Stimulated activated CD4-positive, alpha-beta T cell treated with anti-CD3 and anti-CD28 coated beads, Interleukin-2, amount 100 ng/mL, for 48 hours (primary cell): ENCODE data around the gene BAZ2A.

Source experiments
- DNase-seq, 2 donors: peaks; one replicate each; pipeline ENCODE4 v3.0.0-alpha.2; 2020

BAZ2A gene

DNA sequence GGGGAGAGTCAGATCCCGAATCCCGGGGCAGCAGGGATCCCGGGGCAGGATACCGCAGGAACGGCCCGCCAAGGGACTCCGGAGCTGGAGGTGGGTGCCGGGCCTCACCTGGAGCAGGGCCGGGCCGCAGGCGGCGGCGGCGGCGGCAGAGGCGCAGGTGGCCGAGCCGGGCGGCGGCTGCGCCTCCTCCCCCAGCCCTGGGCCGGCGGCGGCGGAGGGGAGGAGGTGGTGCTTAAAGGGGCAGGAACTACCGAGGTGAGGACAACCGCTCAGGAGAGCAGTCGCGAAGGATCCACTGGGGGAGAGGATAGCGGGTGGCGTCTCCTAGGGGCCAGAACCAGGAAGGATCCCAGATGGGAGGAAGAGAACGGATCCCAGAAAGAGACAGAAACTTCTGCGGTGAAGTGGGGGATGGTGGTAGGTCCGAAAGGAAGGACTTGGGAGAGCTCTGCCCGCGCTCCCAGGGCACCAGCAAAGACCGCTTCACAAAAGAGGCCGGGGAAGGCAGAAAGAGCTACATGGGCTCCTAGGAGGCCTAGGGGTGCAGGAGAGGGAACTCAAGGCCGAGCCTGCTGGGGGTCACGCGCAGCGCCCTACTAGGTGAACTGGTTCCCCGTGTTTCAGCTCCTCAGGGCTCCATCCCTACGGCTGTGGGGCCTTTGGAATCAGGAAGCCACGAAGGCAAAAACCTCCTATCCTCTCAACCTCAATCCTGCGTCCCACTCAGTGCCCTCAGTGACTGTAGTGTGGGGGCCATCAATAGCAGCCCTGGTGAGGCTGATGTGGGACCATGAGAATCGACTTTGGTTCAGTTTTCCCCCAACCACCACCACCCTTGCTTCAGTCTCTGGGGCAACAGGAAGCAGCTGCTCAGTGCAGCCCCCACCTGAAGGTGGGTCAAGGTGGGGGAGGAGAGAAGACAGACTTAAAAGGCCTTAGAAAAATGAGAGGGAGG lies 5.0 kb upstream of the BAZ2A start:
- peak; percentile 47 to 59 for DNase-seq

- peak in 1 of 2 donors; percentile 13 for DNase-seq
These were observed 4.2 kb upstream of the BAZ2A start for GRCh38 chr12:56634242-56634836.

DNA sequence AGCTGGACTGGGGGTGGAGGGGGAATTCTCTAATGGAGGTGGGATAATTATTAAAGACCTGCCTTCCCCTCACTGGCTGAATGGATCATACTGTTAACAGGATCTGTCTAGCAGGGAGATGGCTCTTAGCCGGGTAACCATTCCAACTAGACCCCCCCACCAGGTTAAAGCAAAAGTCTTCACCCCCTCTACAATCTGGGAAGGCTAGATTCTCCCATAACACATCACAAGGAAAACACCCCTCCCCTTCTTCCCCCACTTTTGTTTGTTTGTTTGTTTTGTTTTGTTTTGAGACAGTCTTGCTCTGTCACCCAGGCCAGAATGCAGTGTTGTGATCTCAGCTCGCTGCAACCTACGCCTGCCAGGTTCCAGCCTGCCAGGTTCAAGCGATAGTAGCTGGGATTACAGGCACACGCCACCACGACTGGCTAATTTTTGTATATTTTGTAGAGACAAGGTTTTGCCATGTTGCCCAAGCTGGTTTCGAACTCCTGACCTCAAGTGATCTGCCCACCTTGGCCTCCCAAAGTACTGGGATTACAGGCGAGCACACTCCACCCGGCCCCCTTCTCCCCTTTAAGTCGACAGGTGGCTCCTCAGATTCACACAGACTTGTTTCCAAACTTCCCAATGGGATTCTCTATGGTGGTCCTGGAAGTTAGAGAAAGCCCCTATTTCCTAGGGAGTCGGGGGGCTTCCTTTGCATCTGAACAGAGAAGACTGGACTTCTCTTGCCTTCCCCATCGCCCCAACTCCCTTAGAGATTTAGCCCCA lies 3.5 kb upstream of the BAZ2A start:
- DNase-seq, result no peak

DNA sequence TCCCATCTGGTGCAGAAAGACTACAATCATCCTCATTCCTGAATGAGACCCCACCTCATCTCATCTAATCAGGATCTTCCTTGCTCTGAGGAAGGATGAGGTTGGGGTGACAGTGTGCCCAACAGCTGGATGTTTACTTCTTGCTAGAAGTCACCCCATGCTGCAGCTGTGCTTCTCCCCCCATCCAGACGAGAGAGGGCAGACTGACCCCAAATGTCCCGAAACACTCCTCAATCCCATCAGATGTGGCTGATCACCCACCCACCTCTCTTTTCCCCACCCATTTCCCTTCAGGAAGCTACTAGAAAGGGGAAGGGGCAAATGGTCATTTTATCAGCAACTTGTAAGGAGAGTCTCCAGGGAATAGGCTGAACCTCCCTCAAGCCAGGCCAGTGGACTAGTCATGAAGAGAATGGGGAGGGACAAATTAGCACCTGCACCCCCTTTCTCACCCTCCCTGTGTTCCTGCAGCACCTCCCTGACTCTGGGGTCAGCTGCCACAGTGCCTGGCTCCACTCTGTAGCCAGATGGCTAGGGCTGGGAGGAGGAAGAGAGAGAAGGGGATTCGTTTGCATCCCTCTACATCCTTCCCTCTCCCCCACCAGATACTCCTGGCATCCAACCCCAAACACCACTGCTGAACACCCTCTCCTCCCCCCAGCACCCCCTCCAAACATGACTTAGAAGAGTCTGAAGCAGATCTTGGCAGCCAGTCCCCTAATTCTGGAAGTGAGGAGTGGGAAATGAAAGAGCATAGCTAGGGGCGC lies 2.8 kb upstream of the BAZ2A start:
- DNase-seq, result no peak

DNA sequence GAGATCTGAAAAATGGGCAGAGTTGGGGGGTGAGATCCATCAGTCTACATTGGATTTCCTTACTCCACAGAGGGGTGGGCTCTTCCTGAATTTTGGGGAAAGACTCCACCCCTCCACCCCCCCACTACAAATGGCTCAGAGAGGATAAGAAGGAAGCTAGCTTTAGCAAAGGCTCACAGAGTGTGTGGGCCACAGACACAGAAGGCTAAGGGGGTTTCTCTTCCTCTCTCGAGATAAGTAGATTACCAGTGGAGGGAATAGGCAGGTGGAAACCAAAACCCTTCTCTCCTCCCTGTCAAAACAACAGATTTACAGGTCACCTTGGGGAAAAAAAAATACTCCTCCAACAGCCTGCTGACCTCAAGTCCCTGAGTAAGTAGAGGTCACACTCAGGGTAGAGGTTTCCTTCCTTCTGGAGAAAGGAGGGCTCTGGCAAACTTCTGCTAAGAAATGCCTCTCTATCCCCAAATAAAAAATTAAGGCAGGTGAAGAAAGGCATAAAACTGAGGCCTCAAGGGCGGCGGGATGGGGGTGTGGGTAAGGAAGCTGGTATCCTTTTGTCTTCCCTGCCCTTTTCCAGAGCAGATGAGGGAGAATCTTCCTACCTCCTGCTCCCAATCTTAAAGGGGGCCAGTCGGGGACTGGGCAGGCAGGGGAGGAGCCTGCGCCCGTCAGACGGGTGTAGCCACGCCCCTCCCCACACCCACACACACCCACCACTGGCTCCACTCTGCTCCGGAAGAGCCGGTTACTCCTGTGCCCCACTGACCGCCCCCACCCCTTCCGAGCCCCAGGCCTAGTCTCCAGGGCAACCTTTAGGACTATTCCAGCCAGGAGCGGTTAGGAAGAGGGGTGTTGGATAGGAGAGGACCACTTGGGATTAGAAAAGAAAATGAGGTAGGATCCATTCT lies 1.9 kb upstream of the BAZ2A start:
- peak; percentile 35 to 61 for DNase-seq

DNA sequence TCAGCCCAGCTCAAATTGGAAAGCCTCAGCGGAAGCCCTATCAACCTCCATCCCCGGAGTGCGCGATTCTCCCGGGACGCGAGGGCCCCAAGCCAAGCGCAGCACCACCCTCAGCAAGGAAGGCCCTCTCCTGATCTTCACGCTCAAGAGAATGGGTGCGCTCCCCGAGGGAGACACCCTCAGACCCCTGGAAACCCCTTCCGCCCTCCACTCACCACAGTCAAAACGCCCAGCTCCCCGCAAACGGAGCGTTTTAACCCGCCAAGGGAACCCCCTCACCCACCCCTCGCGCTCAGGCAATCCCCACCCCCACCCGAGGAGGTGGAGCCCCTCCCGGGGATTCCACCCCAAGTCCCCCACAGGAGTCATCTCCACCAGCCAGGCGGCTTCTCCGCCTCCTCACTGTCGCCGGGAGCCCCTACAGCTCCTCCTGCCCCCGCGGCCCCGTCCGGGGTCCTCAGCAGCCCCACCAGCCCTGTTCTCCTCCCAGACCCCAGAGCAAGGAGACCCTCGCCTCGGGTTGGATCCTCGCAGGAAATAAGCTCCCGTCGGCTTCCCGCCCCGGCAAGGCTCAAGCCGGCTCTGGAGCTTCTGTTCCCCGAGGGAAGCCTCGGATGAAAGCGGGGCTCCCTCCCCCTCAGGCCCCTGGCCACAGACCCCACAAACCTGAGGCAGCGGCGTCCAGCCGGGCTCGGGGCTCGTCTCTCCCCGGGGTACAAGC lies 507 bp downstream of the BAZ2A start:
- peak; percentile 26 to 29 for DNase-seq

DNA sequence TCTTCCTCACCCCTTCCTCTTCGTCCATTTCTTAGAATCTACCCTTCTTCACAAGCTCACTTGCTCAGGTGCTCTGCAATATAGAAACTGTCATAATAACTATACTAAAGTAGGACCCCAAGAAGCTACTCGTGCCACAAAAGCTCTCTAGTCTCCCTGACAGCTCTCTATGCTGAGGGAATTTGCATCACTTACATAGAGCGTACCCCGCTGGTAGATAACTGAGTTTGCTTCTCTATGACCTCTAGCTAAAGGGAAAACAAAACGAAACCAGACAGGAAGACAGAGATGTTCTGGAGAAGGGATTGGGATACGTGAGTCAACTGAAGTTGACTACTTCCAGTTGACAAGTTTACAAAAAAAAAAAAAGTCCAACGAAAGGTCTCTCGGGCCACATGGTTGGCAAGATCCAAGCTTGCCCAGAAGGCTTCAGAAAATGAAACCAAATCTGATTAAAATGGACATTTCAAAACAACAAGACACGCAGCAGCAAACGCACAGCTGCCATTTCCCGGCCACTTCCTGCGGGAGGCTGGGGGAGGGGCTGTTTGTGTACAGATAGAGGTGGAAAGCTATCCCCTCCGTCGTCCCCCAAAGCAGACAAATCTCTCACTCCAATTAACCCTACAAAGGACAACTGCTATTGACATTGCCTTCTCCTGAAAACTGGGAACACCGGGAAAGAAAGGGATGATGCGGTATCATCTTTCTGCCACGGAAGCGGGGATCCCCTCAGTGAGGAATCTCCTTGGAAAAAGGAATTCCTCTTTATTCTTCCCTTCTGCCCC lies 1.3 kb downstream of the BAZ2A start:
- peak; percentile 36 to 52 for DNase-seq

DNA sequence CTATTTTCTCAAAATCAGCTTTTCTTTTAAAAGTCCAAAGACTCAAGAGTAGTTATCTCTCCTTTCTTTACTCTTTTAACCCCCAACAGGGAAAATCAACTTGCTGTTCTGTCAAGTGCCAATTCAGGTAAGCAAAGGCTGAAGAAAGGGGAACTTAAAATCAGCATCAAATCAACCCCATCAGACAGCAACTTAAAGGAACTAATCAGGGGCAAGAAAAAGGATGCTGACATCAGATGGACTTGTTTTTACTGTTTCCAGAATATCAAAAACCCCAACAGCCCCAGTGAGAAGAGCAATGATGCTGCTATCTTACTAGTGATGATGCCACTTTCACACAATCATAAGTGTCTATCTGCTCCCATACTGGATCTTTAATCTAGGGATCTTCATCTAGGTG lies 3.4 kb downstream of the BAZ2A start:
- DNase-seq, result no peak

DNA sequence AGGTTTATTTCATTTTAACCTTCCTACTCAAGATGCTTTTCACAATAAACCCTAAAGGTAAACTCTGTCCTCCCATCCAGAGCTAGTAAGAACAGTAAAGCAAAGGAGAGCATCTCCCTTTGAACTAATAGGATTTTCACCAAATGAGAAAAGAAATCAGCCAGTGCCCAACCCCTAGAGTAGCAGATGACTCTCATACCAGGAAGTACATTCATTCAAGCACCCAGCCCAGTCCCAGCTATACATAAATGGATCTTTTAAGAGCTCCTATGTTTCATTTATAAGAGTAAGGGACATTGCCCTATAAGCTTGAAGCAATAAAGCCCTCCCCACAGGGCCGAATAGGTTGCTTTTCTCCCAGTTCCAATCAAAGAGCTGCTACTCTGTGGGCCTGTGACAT lies 7.6 kb downstream of the BAZ2A start:
- DNase-seq, result no peak

GRCh38 chr12:56616925-56617324 lies 13.2 kb downstream of the BAZ2A start:
- DNase-seq, result no peak

- DNase-seq, result no peak
These were observed 13.9 kb downstream of the BAZ2A start for GRCh38 chr12:56616244-56616643.

GRCh38 chr12:56614627-56615026 lies 15.5 kb downstream of the BAZ2A start:
- DNase-seq, result no peak

DNA sequence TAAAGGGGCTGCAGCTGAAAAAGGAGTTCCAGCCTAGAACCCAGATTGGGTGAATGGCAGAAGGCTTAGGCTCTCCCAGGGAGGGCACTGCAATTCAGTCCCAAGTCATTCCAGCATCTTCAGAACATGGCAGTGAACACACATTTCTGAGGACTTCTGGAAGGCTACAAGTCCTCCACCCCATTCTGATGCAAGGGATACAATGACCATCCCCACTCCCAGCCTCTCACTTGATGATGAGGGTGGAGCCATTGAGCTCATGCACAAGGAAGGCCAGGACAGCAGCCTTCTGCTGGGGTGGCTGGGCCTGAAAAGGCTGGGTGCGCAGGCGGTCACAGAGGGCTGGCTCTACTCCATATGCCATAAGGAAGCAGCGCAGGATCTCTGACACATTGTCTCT lies 25.8 kb downstream of the BAZ2A start:
- DNase-seq, result no peak

DNA sequence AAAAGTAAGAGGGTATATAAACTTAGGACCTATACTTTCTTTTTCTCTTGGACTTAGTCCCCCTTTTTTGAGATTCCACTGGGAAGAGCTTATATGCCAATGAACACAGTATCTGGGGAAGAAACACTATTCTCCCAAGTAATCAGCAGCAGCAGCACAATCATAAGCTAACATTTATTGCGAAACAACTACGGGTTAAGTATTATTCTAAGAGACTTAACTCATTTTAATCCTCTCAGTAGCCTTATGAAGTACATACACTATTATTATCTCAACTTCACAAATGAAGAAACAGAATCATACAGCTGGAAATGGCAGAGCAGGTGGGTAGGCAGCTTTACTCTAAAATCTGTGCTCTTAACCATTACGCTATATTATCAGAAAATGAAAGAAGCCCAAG lies 27.9 kb downstream of the BAZ2A start:
- no peak for DNase-seq

DNA sequence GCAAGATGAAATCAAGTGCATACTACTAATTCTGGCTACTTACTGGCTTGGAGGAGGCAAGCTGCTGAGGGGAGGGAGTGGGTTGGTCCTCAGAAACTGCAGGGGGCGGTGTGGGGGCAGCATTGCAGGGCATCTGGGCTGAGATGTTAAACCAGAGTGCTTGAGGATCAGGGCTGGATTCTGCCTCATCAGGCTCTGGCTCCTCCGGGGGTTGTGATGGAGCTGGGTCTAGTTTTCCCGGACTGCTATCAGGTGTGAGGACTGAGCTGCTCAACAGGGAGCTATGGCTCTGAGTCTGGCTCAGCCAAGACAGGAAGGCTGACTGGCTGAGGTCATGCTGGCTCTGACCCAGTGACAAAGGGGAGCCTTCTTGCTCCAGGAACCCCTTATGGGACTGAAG lies 28.6 kb downstream of the BAZ2A start:
- DNase-seq, result no peak

GRCh38 chr12:56600753-56601152 lies 29.4 kb downstream of the BAZ2A start:
- no peak for DNase-seq

GRCh38 chr12:56599797-56600196 lies 30.3 kb downstream of the BAZ2A start:
- DNase-seq, result no peak

- no peak for DNase-seq
These were observed 31.1 kb downstream of the BAZ2A start for GRCh38 chr12:56599041-56599440.

GRCh38 chr12:56596815-56597214 lies 33.3 kb downstream of the BAZ2A start:
- DNase-seq, result no peak
